Body of pancreas (tissue), 4 donors: ENCODE data around the gene ATXN7L3. TPM values are rescaled to one million over a fixed set of nuclear protein-coding genes. Genes with fewer than 3 reads are reported as not detected.

Experiments
- ATAC-seq: fragments of 150-250 bp; one replicate; pipeline ENCODE4 v1.9.1; 2016
- DNase-seq, 4 donors: peaks; one replicate each; pipeline ENCODE4 v3.0.0-alpha.2; 2019
- H3K27ac ChIP-seq, 4 donors: fragments of 200-600 bp; sonication (generic); 1 replicate in 3 of 4; 2 replicates in 1 of 4; pipeline versions ENCODE4 v1.5.1 to v1.6.1; 2016 to 2019; ENCODE audit warnings: mild to moderate bottlenecking in 1 of 4, mixed read lengths in 1 of 4, moderate library complexity in 1 of 4
- H3K27me3 ChIP-seq, 2 donors: fragments of 200-600 bp; sonication (generic); one replicate each; pipeline ENCODE4 v1.6.0; 2016; ENCODE audit warnings: mild to moderate bottlenecking in 1 of 2
- H3K36me3 ChIP-seq, 2 donors: fragments of 200-600 bp; sonication (generic); replicated peaks in 1 of 2; 2 replicates each; pipeline ENCODE4 v1.5.1; 2016; ENCODE audit warnings: low read depth in 2 of 2; ENCODE audit not compliant: insufficient read depth in 1 of 2
- H3K4me1 ChIP-seq: fragments of 200-600 bp; sonication (generic); one replicate; pipeline ENCODE4 v1.6.0; 2016
- H3K4me3 ChIP-seq, 2 donors: fragments of 200-600 bp; sonication (generic); 1 replicate in 1 of 2; 2 replicates in 1 of 2; pipeline ENCODE4 v1.5.1; 2016 to 2019
- H3K9me3 ChIP-seq, 3 donors: fragments of 200-600 bp; sonication (generic); 1 replicate in 2 of 3; 2 replicates in 1 of 3; pipeline ENCODE4 v1.5.1; 2016
- POLR2A ChIP-seq, 3 donors: fragments of 450-650 bp; IDR thresholded peaks; one replicate each; pipeline ENCODE4 v1.6.1; 2016; ENCODE audit warnings: antibody characterized with exemption in 3 of 3, mild to moderate bottlenecking in 2 of 3
- WGBS, 2 donors: methylation state at CpG; one replicate each; pipeline ENCODE4 v1.1.5; 2017; 5-methylcytosine and 5-hydroxymethylcytosine counted together
- intact Hi-C: fragments of 100-400 bp; cut with DNase I; formaldehyde crosslinking; loops from one replicate; pipeline ENCODE4 v1.15.1; 2023
- total RNA-seq, 2 donors: library from RNA; depleted of rRNA; stranded (reverse); fragments of >200 nt; gene quantifications; one replicate each; pipeline ENCODE4 v1.1.0, GENCODE V29; 2016
- TF ChIP-seq, protein P1 (sequence below), 7 experiments: fragments of 450-650 bp in 4 of 7; fragments of 200-600 bp in 3 of 7; sonication (generic) in 3 of 7; IDR thresholded peaks; one replicate each; pipeline ENCODE4 v1.5.1; 2016 to 2019; ENCODE audit warnings: antibody characterized with exemption in 7 of 7

Gene ATXN7L3
- total RNA-seq, 2 donors from 2014 or later = 21.0 to 37.6 TPM

DNA sequence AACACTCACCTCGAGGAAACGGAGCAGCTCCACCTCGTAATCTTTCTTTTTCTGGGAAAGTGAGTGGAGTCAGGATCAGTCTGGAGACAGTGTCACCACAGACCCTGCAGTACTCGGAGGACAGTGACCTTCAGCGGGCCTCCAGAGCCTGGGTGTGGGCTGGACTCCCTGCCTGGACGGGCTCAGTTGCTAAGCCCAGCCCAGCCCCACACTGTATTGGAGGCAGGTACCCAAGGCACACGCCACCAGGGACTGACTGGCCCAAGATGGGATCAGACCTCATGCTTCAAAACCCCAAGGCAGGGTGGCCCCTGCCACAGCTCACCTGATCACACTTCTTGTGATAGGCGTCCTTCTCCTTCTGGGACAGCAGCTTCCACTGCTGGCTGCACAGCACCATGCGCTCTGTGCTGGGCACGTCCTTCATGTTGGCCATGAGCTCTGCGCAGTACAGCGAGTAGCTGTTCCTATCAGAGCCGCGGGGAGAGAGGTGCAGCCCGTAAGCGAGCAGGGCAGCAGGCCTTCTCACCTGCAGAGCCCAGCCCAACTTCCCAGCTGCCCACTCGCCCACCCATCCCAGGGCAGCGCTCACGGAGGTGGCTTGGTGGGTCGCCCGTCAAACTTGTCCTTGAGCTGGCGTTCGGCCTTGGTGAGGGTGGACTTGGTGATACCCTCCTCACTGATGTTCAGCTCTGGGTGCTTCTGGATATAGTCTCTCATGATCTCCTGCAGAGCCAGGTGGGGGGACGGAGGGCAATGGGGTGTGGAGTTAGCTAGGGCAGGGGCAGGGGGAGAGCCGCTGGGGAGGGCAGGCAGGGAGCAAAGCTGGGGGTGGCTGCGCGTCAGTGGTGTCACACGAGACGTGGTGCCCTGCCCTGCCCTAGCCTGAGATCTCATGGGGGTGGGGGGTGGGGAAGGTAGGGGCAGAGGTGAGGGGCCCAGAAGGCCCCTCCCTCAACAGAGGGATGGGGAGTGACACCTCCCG is 11.9 kb upstream of the ATXN7L3 start:
- no peak for DNase-seq
- 66 to 90% methylated on average over 9 to 21 of the region's 30 CpGs for WGBS, 2 donors

DNA sequence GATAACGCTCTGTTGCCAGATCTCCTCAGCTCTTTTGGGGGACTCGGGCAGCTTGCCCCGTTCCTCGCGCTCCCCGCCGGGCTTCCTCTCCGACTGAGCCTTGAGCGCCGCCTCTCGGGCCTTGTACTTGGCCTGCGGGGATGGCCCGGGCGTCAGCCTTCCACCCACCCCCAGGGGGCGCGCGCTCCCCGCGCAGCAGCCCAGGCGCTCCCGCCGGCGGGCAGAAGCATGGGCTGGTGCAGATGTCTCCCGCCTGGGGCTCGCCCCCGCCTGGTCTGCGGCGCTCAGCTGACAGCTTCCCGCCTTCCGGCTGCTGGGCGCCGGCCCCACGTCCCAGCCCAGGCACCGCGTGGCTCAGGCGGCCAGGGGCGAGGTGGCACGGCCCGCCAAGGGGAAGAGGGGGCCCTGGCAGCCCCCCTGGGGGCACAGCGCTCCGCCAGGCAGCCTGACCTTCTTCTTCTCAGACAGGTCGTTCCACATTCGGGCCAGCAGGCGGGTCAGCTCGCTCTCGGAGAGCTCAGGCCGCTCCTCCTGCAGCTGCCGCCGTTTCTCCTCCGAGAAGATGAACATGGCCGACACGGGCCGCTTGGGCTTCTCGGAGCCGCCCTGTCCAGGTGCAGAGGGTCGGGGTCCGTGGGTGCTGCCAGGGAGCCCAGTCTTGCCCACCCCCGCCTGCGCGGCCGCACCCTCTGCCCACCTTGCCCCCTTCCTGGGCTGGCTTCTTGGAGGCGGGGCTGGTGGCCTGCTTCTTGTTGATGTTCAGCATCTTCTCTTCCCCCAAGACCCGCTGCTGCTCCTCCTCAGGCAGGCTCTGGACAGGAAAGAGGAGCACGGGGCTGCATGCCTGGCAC is 10.9 kb upstream of the ATXN7L3 start:
- Histone ChIP-seq H3K36me3 (peaks cover 12 to 28% of the 10 kb centered on the region in 2 donors), H3K9me3 (no peaks in the 10 kb centered on the region), H3K4me3 (no peak overlapping the region), H3K27ac (peak overlapping the region in 2 of 4 donors; percentile 38 to 50), H3K4me1 (peaks cover 17% of the 10 kb centered on the region), H3K27me3 (no peaks in the 10 kb centered on the region)
- ATAC-seq (peak; percentile 94), DNase-seq (peak; percentile 89 to 92 (median 90))
- intact Hi-C loops = no loop called here
- 29 to 55% methylated on average over 20 to 49 of the region's 64 CpGs for WGBS, 2 donors
- TF ChIP-seq, protein P1, sequence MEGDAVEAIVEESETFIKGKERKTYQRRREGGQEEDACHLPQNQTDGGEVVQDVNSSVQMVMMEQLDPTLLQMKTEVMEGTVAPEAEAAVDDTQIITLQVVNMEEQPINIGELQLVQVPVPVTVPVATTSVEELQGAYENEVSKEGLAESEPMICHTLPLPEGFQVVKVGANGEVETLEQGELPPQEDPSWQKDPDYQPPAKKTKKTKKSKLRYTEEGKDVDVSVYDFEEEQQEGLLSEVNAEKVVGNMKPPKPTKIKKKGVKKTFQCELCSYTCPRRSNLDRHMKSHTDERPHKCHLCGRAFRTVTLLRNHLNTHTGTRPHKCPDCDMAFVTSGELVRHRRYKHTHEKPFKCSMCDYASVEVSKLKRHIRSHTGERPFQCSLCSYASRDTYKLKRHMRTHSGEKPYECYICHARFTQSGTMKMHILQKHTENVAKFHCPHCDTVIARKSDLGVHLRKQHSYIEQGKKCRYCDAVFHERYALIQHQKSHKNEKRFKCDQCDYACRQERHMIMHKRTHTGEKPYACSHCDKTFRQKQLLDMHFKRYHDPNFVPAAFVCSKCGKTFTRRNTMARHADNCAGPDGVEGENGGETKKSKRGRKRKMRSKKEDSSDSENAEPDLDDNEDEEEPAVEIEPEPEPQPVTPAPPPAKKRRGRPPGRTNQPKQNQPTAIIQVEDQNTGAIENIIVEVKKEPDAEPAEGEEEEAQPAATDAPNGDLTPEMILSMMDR (IDR thresholded peaks at IDR 0.05) = peak; percentile 98 to 100 (median 99)
- TF ChIP-seq POLR2A (IDR thresholded peaks at IDR 0.05) = peak in 2 of 3 donors; percentile 31 to 33

More for the DNA sequence above, 11.9 kb upstream of the ATXN7L3 start:
- Histone ChIP-seq H3K27me3 (no peaks in the 10 kb centered on the region), H3K27ac (no peak overlapping the region), H3K9me3 (no peaks in the 10 kb centered on the region), H3K4me1 (peaks cover 19% of the 10 kb centered on the region), H3K4me3 (no peak overlapping the region), H3K36me3 (peaks cover 19 to 37% of the 10 kb centered on the region in 2 donors)
- ATAC-seq = no peak
- TF ChIP-seq, protein P1 (IDR thresholded peaks at IDR 0.05) = no peak
- intact Hi-C loops = no loop called here

DNA sequence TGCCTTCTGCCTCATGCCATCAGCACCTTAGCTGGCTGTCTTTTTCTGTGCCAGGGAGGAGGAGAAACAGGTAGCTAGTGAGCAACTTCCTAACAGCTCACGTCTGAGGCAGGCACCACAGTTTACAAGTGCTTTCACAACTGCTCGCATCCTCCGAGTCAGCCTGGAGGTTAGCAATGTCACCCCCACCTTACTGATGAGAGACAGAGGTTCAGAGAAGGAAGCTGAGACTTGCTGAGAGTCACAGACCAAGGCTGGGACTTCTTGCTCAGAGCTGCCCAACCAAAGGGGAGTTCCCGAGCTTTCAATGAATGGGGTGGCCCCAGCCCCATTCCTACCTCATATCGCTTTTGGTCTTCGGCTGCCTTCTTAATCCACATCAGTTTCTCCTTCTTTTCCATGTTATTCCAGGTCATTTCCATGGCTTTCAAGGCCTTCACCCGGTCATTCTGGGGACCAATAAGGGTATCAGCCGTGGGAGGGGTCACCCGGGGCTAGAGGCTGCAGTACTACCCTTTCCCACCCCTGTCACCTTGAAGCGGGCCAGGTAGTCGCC is 10.2 kb upstream of the ATXN7L3 start:
- no peak for DNase-seq
- no peaks in the 10 kb centered on the region for H3K27me3 ChIP-seq
- peaks cover 12 to 22% of the 10 kb centered on the region in 2 donors for H3K36me3 ChIP-seq
- WGBS, 2 donors = 52 to 54% methylated on average over 9 to 11 of the region's 11 CpGs
- ATAC-seq = no peak
- H3K4me1 ChIP-seq = peaks cover 17% of the 10 kb centered on the region
- H3K4me3 ChIP-seq = no peak overlapping the region
- intact Hi-C loops = no loop called here
- TF ChIP-seq, protein P1 (IDR thresholded peaks at IDR 0.05) = no peak
- TF ChIP-seq POLR2A (IDR thresholded peaks at IDR 0.05) = no peak
- peak overlapping the region in 2 of 4 donors; percentile 16 to 38 for H3K27ac ChIP-seq
- no peaks in the 10 kb centered on the region for H3K9me3 ChIP-seq

DNA sequence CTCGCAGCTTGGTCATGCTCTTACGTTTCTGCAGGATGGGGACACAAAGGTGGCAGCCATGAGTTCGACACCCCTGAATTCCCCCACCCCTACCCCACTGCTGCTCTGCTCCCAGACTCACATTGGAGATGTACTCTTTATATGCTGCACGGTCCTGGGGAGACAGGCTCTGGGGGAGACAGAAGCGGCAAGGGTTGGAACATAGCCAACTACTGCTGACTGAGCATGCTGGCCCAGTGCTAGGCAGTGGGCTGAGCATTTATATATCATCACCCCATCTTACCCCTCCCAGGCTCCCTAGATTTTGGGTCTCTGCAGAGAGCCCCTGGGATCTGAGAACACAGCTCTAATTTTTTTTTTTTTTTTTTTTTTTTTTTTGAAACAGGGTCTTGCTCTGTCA is 8.1 kb upstream of the ATXN7L3 start:
- no peaks in the 10 kb centered on the region for H3K27me3 ChIP-seq
- TF ChIP-seq, protein P1 (IDR thresholded peaks at IDR 0.05) = no peak
- TF ChIP-seq POLR2A (IDR thresholded peaks at IDR 0.05) = no peak
- peaks cover 17% of the 10 kb centered on the region for H3K4me1 ChIP-seq
- H3K36me3 ChIP-seq = peaks cover 12 to 16% of the 10 kb centered on the region in 2 donors
- ATAC-seq (no peak), DNase-seq (no peak)
- WGBS, 2 donors = 82 to 89% methylated on average over 5 of the region's 5 CpGs
- no peak overlapping the region for H3K27ac ChIP-seq
- no peaks in the 10 kb centered on the region for H3K9me3 ChIP-seq
- no peak overlapping the region for H3K4me3 ChIP-seq
- intact Hi-C loops = no loop called here
